GM12875 (cell line): Measurements from ENCODE around the gene AGAP1.

Experiments used
- H3K4me3 ChIP-seq: one replicate; pipeline ENCODE4 v1.5.1; 2011; ENCODE audit warnings: low read depth, low read length, control low read depth
- TF ChIP-seq, protein P1 (sequence below): IDR thresholded peaks from 2 replicates; pipeline ENCODE4 v1.5.1; 2011; ENCODE audit warnings: low read depth, mild to moderate bottlenecking, control low read depth, inconsistent platforms, low read length, moderate library complexity, borderline replicate concordance; ENCODE audit not compliant: insufficient read depth

Gene AGAP1

DNA sequence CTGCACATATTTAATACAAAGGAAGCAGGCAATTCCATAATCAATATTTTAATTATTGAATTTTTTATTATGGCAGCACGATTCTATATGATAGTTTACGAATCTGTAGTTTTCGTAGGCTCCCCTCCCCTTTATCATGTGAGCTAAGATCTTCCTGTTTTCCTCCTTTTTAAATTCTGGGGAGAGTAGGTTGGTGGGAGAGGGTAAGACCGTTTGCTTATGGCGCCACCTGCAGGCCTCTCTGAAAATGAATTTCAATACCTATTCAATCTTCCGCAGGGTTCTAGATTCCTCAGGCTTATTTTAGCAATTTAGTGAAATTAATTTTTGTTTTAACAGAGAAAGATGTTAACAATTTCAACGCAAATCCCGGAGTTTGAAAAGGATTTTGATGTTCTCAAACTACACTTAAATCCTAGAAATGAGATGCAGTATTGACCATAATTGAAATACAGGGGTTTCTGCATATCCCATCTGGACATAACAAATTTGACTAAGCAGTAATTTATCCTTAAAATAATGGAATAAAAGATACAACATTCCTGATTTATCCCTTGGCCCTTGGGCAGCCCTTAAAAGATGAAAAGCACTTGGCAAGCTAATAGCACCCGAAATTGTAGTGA is 687.1 kb downstream of the AGAP1 start:
- H3K4me3 ChIP-seq, result no peak overlapping the region

More for the DNA sequence above, 687.1 kb downstream of the AGAP1 start:
- TF ChIP-seq, protein P1, sequence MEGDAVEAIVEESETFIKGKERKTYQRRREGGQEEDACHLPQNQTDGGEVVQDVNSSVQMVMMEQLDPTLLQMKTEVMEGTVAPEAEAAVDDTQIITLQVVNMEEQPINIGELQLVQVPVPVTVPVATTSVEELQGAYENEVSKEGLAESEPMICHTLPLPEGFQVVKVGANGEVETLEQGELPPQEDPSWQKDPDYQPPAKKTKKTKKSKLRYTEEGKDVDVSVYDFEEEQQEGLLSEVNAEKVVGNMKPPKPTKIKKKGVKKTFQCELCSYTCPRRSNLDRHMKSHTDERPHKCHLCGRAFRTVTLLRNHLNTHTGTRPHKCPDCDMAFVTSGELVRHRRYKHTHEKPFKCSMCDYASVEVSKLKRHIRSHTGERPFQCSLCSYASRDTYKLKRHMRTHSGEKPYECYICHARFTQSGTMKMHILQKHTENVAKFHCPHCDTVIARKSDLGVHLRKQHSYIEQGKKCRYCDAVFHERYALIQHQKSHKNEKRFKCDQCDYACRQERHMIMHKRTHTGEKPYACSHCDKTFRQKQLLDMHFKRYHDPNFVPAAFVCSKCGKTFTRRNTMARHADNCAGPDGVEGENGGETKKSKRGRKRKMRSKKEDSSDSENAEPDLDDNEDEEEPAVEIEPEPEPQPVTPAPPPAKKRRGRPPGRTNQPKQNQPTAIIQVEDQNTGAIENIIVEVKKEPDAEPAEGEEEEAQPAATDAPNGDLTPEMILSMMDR, result peak; percentile 50; the same call in 1 of the 2 replicates
